Heart left ventricle (tissue), 16 donors: ENCODE results near the gene RNASET2. TPM values are rescaled to one million over a fixed set of nuclear protein-coding genes. Genes with fewer than 3 reads are reported as not detected.
A peak's percentile ranks its signal among the peaks of the same experiment; 100 is the strongest.

ENCODE experiments used
- ATAC-seq, 4 donors: fragments of 200-7000 bp; cut with Tn5 transposase; one replicate each; pipeline ENCODE4 v1.9.1; 2020 to 2022; ENCODE audit warnings: moderate library complexity in 4 of 4, mild to moderate bottlenecking in 3 of 4, moderate number of reproducible peaks in 1 of 4
- DNase-seq, 5 donors: peaks; one replicate each; pipeline ENCODE4 v3.0.0-alpha.2; 2020
- H3K27ac ChIP-seq, 12 donors: fragments of 200-600 bp; sonication (generic) in 4 of 12; one replicate each; pipeline versions ENCODE4 v1.5.0 to v1.8.0; 2016 to 2022; ENCODE audit warnings: mild to moderate bottlenecking in 2 of 12
- H3K27me3 ChIP-seq, 9 donors: fragments of 200-600 bp; sonication (generic) in 2 of 9; one replicate each; pipeline versions ENCODE4 v1.5.1 to v1.8.0; 2016 to 2022; ENCODE audit warnings: mild to moderate bottlenecking in 3 of 9
- H3K36me3 ChIP-seq, 9 donors: fragments of 200-600 bp; sonication (generic) in 2 of 9; one replicate each; pipeline versions ENCODE4 v1.5.0 to v1.8.0; 2018 to 2022; ENCODE audit warnings: mild to moderate bottlenecking in 2 of 9
- H3K4me1 ChIP-seq, 12 donors: fragments of 200-600 bp; sonication (generic) in 4 of 12; one replicate each; pipeline versions ENCODE4 v1.5.0 to v1.8.0; 2016 to 2022; ENCODE audit warnings: mild to moderate bottlenecking in 3 of 12
- H3K4me3 ChIP-seq, 12 donors: fragments of 200-600 bp; sonication (generic) in 4 of 12; one replicate each; pipeline versions ENCODE4 v1.5.0 to v1.8.0; 2017 to 2022; ENCODE audit warnings: mild to moderate bottlenecking in 9 of 12, moderate library complexity in 4 of 12
- H3K9me3 ChIP-seq, 12 donors: fragments of 200-600 bp; sonication (generic) in 4 of 12; one replicate each; pipeline versions ENCODE4 v1.5.0 to v1.8.0; 2016 to 2022; ENCODE audit warnings: mild to moderate bottlenecking in 1 of 12
- POLR2A ChIP-seq, 2 donors: fragments of 450-650 bp; IDR thresholded peaks; one replicate each; pipeline ENCODE4 v1.6.1; 2017; ENCODE audit warnings: antibody characterized with exemption in 2 of 2, mild to moderate bottlenecking in 2 of 2, moderate library complexity in 2 of 2
- WGBS, 4 donors: extraction: QIAGEN DNeasy Blood & Tissue Kit in 2 of 4; methylation state at CpG; one replicate each; pipeline versions ENCODE4 v1.1.5 to v1.1.7; 2013 to 2018; 5-methylcytosine and 5-hydroxymethylcytosine counted together
- intact Hi-C, 10 donors: fragments of 100-400 bp; cut with DNase I; formaldehyde crosslinking; loops; one replicate each; pipeline versions ENCODE4 v1.11.1 to v1.14.2; 2022
- polyA plus RNA-seq, 2 donors: library from polyadenylated mRNA; stranded (reverse); fragments of 200-250 nt; gene quantifications; one replicate each; pipeline ENCODE4 v1.2.3, GENCODE V29; 2013
- total RNA-seq, 9 donors: library from RNA; depleted of rRNA in 2 of 9; stranded (reverse); fragments of >200 nt in 2 of 9; fragmentation: NEBNext Ultra II Directional in 3 of 9; extraction: Animal tissue kit (Norgen Biotek cat#: 25700) in 3 of 9; gene quantifications; one replicate each; pipeline versions ENCODE4 v1.1.0 to v1.2.4, GENCODE V29; 2016 to 2023
- TF ChIP-seq, protein P1 (sequence below), 12 donors: fragments of 200-600 bp; sonication (generic) in 4 of 12; IDR thresholded peaks; one replicate each; pipeline versions ENCODE4 v1.5.0 to v1.8.0; 2018 to 2022; ENCODE audit warnings: antibody characterized with exemption in 12 of 12, mild to moderate bottlenecking in 5 of 12
- donor health status: ischemic (EF 13 %, LVEDD 7.1; RV severe dilation, severe dysfunction).
- donor health status: healthy with polysubstance abuse.
- donor health status: DM: no; HTN: yes; CAD: no.
- donor health status: DM: no; HTN: no; CAD: no.
- donor health status: ischemic (EF 25% LVEDD 6.9; RV normal size, moderate dysfunction).
- donor health status: ischemic (EF 25% LVEDD 5.7; RV mildly dilated, moderate dysfunction).
- donor health status: healthy.
- donor health status: DM: yes; HTN: yes; CAD: no.
- donor health status: ischemic (EF 35%, LVEDD 5.7; RV mildly dilated, moderate dysfunction).
- donor health status: nonischemic (EF 11% LVEDD 7.7; RV severe dilation, severe dysfunction).
- donor health status: DM: yes; HTN: yes; CAD: no.
- donor health status: PGD.
- donor health status: ischemic (EF 29% LVEDD 5.4; RV normal size, mild dysfunction).
- donor health status: nonischemic (EF 23%, LVEDD 6.1; RV moderate dilation, normal function).

The RNASET2 gene
- total and polyA plus RNA-seq, 11 donors, result 5.7 to 76.0 (median 13.5) TPM

DNA sequence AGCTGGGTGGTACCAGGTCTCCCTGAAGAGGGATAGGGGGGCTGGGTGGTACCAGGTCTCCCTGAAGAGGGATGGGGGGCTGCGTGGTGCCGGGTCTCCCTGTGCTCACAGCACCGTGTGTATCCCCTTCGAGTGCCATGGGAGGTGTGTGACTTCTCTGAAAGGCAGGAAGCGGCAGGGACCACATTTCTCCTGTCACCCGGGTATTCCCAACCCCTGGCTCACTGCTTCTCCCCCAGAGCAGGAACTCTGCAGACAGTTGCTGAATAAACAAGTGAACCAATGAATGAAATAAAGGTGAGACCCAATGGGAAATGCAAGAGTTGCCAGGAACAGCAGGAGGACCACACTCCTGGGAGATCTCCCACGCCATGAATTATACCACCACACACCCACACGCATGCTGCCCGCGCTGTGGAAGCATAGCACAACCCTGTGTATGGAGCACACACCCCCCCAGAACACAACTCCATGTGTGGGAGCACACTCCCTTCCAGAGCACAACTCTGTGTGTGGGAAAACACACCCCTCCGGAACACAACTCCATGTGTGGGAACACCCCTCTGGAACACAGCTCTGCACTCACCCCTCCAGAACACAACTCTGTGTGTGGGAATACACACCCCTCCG is 50.7 kb downstream of the RNASET2 start:
- 80 to 92% (median 88%) methylated on average over 8 to 12 of the region's 12 CpGs for WGBS, 4 donors
- no peak overlapping the region for H3K27ac ChIP-seq
- H3K36me3 ChIP-seq, result no peaks in the 10 kb centered on the region
- H3K27me3 ChIP-seq, result peaks cover 0 to 3% (median 0%) of the 10 kb centered on the region in 9 donors
- ATAC-seq (no peak), DNase-seq (no peak)
- H3K4me3 ChIP-seq, result no peak overlapping the region
- TF ChIP-seq, protein P1, sequence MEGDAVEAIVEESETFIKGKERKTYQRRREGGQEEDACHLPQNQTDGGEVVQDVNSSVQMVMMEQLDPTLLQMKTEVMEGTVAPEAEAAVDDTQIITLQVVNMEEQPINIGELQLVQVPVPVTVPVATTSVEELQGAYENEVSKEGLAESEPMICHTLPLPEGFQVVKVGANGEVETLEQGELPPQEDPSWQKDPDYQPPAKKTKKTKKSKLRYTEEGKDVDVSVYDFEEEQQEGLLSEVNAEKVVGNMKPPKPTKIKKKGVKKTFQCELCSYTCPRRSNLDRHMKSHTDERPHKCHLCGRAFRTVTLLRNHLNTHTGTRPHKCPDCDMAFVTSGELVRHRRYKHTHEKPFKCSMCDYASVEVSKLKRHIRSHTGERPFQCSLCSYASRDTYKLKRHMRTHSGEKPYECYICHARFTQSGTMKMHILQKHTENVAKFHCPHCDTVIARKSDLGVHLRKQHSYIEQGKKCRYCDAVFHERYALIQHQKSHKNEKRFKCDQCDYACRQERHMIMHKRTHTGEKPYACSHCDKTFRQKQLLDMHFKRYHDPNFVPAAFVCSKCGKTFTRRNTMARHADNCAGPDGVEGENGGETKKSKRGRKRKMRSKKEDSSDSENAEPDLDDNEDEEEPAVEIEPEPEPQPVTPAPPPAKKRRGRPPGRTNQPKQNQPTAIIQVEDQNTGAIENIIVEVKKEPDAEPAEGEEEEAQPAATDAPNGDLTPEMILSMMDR (IDR thresholded peaks at IDR 0.05), result no peak
- TF ChIP-seq POLR2A (IDR thresholded peaks at IDR 0.05), result no peak
- intact Hi-C loops, result no loop called here
- H3K9me3 ChIP-seq, result no peaks in the 10 kb centered on the region
- H3K4me1 ChIP-seq, result peaks cover 0 to 13% (median 4%) of the 10 kb centered on the region in 12 donors

DNA sequence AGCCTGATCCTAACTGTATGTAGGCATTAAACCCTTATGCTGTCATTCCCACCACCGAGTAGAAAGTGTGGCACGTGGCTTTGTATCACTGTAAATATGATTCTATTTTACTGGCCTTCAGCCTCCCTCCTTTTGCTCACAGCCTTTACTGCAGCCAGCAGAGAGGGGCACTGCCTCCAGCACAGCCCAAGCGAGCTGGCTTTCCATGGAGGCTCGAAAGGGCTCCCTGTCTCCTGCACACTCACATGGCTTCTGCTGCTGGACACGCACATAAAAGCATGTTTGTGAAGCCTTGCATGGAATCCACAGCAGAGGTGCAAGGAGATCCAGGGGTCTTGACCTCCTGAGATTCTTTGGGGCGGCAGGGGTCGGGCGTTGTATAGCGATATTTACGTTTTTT is 51.3 kb downstream of the RNASET2 start:
- Histone ChIP-seq H3K27ac (no peak overlapping the region), H3K9me3 (no peaks in the 10 kb centered on the region), H3K4me1 (peaks cover 0 to 13% (median 4%) of the 10 kb centered on the region in 12 donors), H3K27me3 (peaks cover 0 to 3% (median 0%) of the 10 kb centered on the region in 9 donors), H3K4me3 (no peak overlapping the region), H3K36me3 (no peaks in the 10 kb centered on the region)
- ATAC-seq (no peak), DNase-seq (no peak)
- 85 to 93% (median 88%) methylated on average over 10 of the region's 10 CpGs for WGBS, 4 donors
- TF ChIP-seq, protein P1 (IDR thresholded peaks at IDR 0.05), result no peak
- intact Hi-C loops, result no loop called here

DNA sequence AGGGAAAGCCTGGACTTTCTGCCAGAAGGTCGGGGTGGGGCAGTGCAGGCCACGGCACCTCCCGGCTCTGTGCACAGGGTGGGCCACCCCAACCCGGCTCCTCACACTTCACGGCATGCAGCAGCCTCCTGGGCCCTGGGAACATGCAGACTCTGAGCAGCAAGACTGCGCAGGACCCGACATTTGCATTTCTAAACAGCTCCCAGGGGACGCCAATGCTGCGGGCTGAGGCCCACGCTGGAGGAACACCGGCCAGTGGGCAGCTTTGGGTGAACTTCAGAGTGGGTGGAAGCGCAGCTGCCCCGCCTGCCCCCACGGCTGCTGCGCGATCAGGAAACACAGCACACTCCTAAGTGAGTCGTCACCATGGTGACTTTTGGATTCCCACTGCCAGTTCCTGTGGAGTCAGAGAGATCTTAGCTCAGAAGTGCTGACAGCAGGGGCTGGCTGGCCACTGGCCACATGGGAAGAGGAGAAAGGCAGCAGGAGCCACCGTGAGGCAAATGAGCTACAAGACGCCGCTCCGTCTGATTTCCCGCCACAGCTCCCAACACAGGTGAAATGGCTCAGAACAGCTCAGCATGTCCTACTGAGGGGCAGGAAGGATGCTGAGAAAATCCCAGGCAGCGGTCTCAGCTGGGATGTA is 52.1 kb downstream of the RNASET2 start:
- no peaks in the 10 kb centered on the region for H3K36me3 ChIP-seq
- peaks cover 0 to 3% (median 0%) of the 10 kb centered on the region in 9 donors for H3K27me3 ChIP-seq
- peaks cover 0 to 13% (median 4%) of the 10 kb centered on the region in 12 donors for H3K4me1 ChIP-seq
- peak overlapping the region in 5 of 12 donors; percentile 10 to 32 (median 19) for H3K4me3 ChIP-seq
- 26 to 44% (median 31%) methylated on average over 15 to 23 of the region's 23 CpGs for WGBS, 4 donors
- DNase-seq, result peak in 1 of 5 donors; percentile 61
- intact Hi-C loops, result no loop called here
- no peak overlapping the region for H3K27ac ChIP-seq
- no peak for TF ChIP-seq POLR2A (IDR thresholded peaks at IDR 0.05)
- TF ChIP-seq, protein P1 (IDR thresholded peaks at IDR 0.05), result no peak
- no peaks in the 10 kb centered on the region for H3K9me3 ChIP-seq
- ATAC-seq, result peak in 3 of 4 donors; percentile 24 to 54 (median 29)

- no peak for TF ChIP-seq POLR2A (IDR thresholded peaks at IDR 0.05)
- TF ChIP-seq, protein P1 (IDR thresholded peaks at IDR 0.05), result no peak
- intact Hi-C loops, result no loop called here
- ATAC-seq, result peak in 1 of 4 donors; percentile 8
- peaks cover 0 to 13% (median 4%) of the 10 kb centered on the region in 12 donors for H3K4me1 ChIP-seq
- peaks cover 0 to 3% (median 0%) of the 10 kb centered on the region in 9 donors for H3K27me3 ChIP-seq
- no peak for DNase-seq
- no peak overlapping the region for H3K27ac ChIP-seq
- 70 to 86% (median 72%) methylated on average over 11 to 13 of the region's 13 CpGs for WGBS, 4 donors
- no peak overlapping the region for H3K4me3 ChIP-seq
- no peaks in the 10 kb centered on the region for H3K36me3 ChIP-seq
- no peaks in the 10 kb centered on the region for H3K9me3 ChIP-seq
Observed at GRCh38 chr6:166903500-166903899, 52.9 kb downstream of the RNASET2 start.
